Measurements from ENCODE around the gene PLEKHG3. TPM values are rescaled to one million over a fixed set of nuclear protein-coding genes. Genes with fewer than 3 reads are reported as not detected.

Gene PLEKHG3
- total RNA-seq, 4 donors from 2014 or later = 58.1 to 273 (median 94.7) TPM

GRCh38 chr14:64722842-64723447 lies 18.7 kb downstream of the PLEKHG3 start:
- Histone ChIP-seq H3K27ac (peak overlapping the region; percentile 86 to 91 (median 88)), H3K4me1 (peaks cover 72 to 99% (median 95%) of the 10 kb centered on the region in 4 donors), H3K9me3 (no peaks in the 10 kb centered on the region), H3K4me3 (no peak overlapping the region), H3K27me3 (no peaks in the 10 kb centered on the region), H3K36me3 (peaks cover 0 to 5% (median 3%) of the 10 kb centered on the region in 4 donors)
- in situ Hi-C loops (cut with MboI; ENCODE audit: low pct_ligation_motif_present in 1 of 4, low pct_unique_long_range_greater_than_20kb in 1 of 4, low sequenced_read_pairs in 3 of 4) = no loop called here
- TF ChIP-seq POLR2A (IDR thresholded peaks at IDR 0.05) (no peak), EP300 (IDR thresholded peaks at IDR 0.05; ENCODE audit: low read depth) (no peak), POLR2AphosphoS5 (IDR thresholded peaks at IDR 0.05) (no peak), CTCF (IDR thresholded peaks at IDR 0.05) (no peak)
- intact Hi-C loops (cut with DNase I; ENCODE audit: low total_unique reads) = no loop called here
- no peak for DNase-seq
- 75% methylated on average over 5 of the region's 5 CpGs; no CpG with 5 or more reads in 1 of the 2 donors for WGBS, 2 donors (ENCODE audit: low coverage in 1 of 2)

- in situ Hi-C loops (cut with MboI; ENCODE audit: low pct_ligation_motif_present in 1 of 4, low pct_unique_long_range_greater_than_20kb in 1 of 4, low sequenced_read_pairs in 3 of 4) = no loop called here
- no peak for DNase-seq
These were observed 19.7 kb downstream of the PLEKHG3 start for GRCh38 chr14:64723691-64724577.

DNA sequence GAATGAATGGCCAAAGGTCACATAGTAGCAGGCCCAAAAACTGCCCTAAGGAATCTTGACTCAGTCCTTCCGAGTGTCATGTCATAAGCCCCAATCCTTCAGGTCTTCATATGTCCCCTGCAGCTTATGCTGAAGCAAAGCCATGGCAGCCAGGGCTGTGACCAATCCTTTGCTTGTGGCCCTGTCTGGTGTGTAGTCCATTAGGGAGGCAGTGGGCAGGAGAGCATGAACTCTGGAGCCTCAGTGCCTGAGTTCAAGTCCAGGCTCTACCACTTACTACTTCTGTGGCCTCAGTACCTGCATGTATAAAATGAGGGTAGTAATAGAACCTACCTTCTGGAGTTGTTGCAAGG lies 20.3 kb downstream of the PLEKHG3 start:
- intact Hi-C loops (cut with DNase I; ENCODE audit: low total_unique reads) (no loop called here), in situ Hi-C loops (cut with MboI; ENCODE audit: low pct_ligation_motif_present in 1 of 4, low pct_unique_long_range_greater_than_20kb in 1 of 4, low sequenced_read_pairs in 3 of 4) (no loop called here)
- H3K27me3 ChIP-seq = no peaks in the 10 kb centered on the region
- TF ChIP-seq POLR2AphosphoS5 (IDR thresholded peaks at IDR 0.05) = peak in 1 of 3 donors; percentile 30
- TF ChIP-seq CTCF (IDR thresholded peaks at IDR 0.05) = no peak
- no peak for TF ChIP-seq EP300 (IDR thresholded peaks at IDR 0.05; ENCODE audit: low read depth)
- H3K4me1 ChIP-seq = peaks cover 56 to 83% (median 81%) of the 10 kb centered on the region in 4 donors
- peak overlapping the region; percentile 67 to 91 (median 88) for H3K27ac ChIP-seq
- 71 to 80% methylated on average over 1 of the region's 1 CpG for WGBS, 2 donors (ENCODE audit: low coverage in 1 of 2)
- no peaks in the 10 kb centered on the region for H3K9me3 ChIP-seq
- peaks cover 0 to 18% (median 5%) of the 10 kb centered on the region in 4 donors for H3K36me3 ChIP-seq
- no peak for DNase-seq
- H3K4me3 ChIP-seq = no peak overlapping the region

More at GRCh38 chr14:64723691-64724577, 19.7 kb downstream of the PLEKHG3 start:
- Histone ChIP-seq H3K9me3 (no peaks in the 10 kb centered on the region), H3K27me3 (no peaks in the 10 kb centered on the region), H3K36me3 (peaks cover 0 to 14% (median 5%) of the 10 kb centered on the region in 4 donors), H3K4me1 (peaks cover 62 to 89% (median 86%) of the 10 kb centered on the region in 4 donors), H3K27ac (peak overlapping the region; percentile 67 to 91 (median 88)), H3K4me3 (no peak overlapping the region)
- TF ChIP-seq CTCF (IDR thresholded peaks at IDR 0.05) (no peak), POLR2A (IDR thresholded peaks at IDR 0.05) (no peak)
- intact Hi-C loops (cut with DNase I; ENCODE audit: low total_unique reads) = no loop called here
- 27 to 75% methylated on average over 3 to 15 of the region's 15 CpGs for WGBS, 2 donors (ENCODE audit: low coverage in 1 of 2)

GRCh38 chr14:64725261-64725815 lies 21.1 kb downstream of the PLEKHG3 start:
- intact Hi-C loops (cut with DNase I; ENCODE audit: low total_unique reads) (no loop called here), in situ Hi-C loops (cut with MboI; ENCODE audit: low pct_ligation_motif_present in 1 of 4, low pct_unique_long_range_greater_than_20kb in 1 of 4, low sequenced_read_pairs in 3 of 4) (no loop called here)
- Histone ChIP-seq H3K27me3 (no peaks in the 10 kb centered on the region), H3K27ac (peak overlapping the region; percentile 67 to 91 (median 88)), H3K4me1 (peaks cover 51 to 75% (median 73%) of the 10 kb centered on the region in 4 donors), H3K9me3 (no peaks in the 10 kb centered on the region), H3K36me3 (peaks cover 0 to 18% (median 5%) of the 10 kb centered on the region in 4 donors), H3K4me3 (no peak overlapping the region)
- no peak for DNase-seq
- TF ChIP-seq EP300 (IDR thresholded peaks at IDR 0.05; ENCODE audit: low read depth) = no peak
- TF ChIP-seq CTCF (IDR thresholded peaks at IDR 0.05) = no peak
- no peak for TF ChIP-seq POLR2AphosphoS5 (IDR thresholded peaks at IDR 0.05)
- no peak for TF ChIP-seq POLR2A (IDR thresholded peaks at IDR 0.05)
- WGBS, 2 donors (ENCODE audit: low coverage in 1 of 2) = 20 to 50% methylated on average over 1 to 3 of the region's 3 CpGs
